SU-DHL-6 (cell line): ENCODE measurements around the gene SLC1A1.

Experiments
- EZH2phosphoT487 ChIP-seq: fragments of 200-600 bp; sonication (generic), shearing (Covaris generic); conservative IDR thresholded peaks from 2 replicates; pipeline ENCODE4 v1.6.1; 2018; ENCODE audit warnings: mild to moderate bottlenecking, antibody characterized with exemption, low read length, moderate library complexity, mixed read lengths
- TF ChIP-seq, protein P1 (sequence below): fragments of 200-600 bp; sonication (generic); IDR thresholded peaks from one replicate; pipeline ENCODE4 v1.5.1; 2017; ENCODE audit warnings: antibody characterized with exemption, mild to moderate bottlenecking, low read length, moderate library complexity; ENCODE audit not compliant: insufficient read depth, poor library complexity, severe bottlenecking

DNA sequence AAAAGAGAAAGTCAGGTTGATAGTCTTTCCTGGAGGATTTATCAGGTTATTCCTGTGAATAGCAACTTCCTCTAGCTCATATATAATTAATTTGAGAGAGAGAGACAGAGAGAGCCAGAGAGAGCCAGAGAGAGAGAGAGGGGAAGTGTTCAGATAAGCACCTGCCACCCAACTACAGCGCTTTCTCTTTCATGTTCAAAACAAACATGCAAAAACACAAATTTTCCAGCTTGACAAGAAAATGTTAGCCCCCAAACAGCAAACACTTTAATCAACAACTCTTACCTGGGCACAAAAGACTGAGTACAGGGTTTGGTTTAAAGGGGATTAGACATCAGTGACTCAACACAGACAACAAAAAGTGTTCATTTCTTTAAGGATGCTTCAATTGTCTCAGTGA, 110.1 kb downstream of the SLC1A1 start:
- TF ChIP-seq, protein P1, sequence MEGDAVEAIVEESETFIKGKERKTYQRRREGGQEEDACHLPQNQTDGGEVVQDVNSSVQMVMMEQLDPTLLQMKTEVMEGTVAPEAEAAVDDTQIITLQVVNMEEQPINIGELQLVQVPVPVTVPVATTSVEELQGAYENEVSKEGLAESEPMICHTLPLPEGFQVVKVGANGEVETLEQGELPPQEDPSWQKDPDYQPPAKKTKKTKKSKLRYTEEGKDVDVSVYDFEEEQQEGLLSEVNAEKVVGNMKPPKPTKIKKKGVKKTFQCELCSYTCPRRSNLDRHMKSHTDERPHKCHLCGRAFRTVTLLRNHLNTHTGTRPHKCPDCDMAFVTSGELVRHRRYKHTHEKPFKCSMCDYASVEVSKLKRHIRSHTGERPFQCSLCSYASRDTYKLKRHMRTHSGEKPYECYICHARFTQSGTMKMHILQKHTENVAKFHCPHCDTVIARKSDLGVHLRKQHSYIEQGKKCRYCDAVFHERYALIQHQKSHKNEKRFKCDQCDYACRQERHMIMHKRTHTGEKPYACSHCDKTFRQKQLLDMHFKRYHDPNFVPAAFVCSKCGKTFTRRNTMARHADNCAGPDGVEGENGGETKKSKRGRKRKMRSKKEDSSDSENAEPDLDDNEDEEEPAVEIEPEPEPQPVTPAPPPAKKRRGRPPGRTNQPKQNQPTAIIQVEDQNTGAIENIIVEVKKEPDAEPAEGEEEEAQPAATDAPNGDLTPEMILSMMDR: no peak
- TF ChIP-seq EZH2phosphoT487: no peak
